Loucy (cell line): ENCODE data around the gene SYNDIG1.

Experiments used
- CTCF ChIP-seq: fragments of 200-600 bp; sonication (generic); conservative IDR thresholded peaks from 2 replicates; pipeline ENCODE4 v1.5.1; 2014; ENCODE audit warnings: mild to moderate bottlenecking, antibody characterized with exemption, low read length
- EZH2phosphoT487 ChIP-seq: fragments of 200-600 bp; IDR thresholded peaks from 2 replicates; pipeline ENCODE4 v1.6.1; 2018; ENCODE audit warnings: antibody characterized with exemption, mild to moderate bottlenecking, moderate library complexity, borderline replicate concordance

GRCh38 chr20:24629668-24630067, 160.2 kb downstream of the SYNDIG1 start:
- TF ChIP-seq CTCF (no peak), EZH2phosphoT487 (no peak)
